Pulmonary artery endothelial cell (primary cell): ENCODE measurements around the gene PTP4A2. TPM values are rescaled to one million over a fixed set of nuclear protein-coding genes. Genes with fewer than 3 reads are reported as not detected.

Experiments used
- DNase-seq: peaks from one replicate; pipeline ENCODE4 v3.0.0-alpha.2; 2011; ENCODE audit warnings: low read depth, low spot score
- total RNA-seq: library from RNA; depleted of rRNA; stranded (reverse); fragments of >200 nt; gene quantifications from 2 replicates; pipeline ENCODE4 v1.2.3, GENCODE V29; 2014

Gene PTP4A2
- total RNA-seq, 1 donor from 2014 or later, result 325 TPM

DNA sequence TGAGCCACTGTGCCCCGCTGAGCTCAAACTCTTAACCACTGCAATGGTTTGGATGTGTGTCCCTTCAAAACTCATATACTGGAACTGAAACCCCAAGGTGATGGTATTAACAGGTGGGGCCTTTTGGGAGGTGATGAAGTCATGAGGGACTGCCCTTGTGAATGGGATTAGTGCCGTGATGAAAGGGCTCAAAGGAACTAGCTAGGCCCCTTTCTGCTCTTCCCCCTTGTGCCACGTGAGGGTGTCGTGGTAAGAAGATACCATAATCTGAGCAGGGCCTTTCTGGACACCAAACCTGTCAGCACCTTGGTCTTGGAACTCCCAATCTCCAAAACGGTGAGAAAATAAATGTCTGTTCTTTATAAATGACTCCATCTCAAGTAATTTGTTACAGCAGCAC is 76.8 kb downstream of the PTP4A2 start:
- DNase-seq, result no peak

DNA sequence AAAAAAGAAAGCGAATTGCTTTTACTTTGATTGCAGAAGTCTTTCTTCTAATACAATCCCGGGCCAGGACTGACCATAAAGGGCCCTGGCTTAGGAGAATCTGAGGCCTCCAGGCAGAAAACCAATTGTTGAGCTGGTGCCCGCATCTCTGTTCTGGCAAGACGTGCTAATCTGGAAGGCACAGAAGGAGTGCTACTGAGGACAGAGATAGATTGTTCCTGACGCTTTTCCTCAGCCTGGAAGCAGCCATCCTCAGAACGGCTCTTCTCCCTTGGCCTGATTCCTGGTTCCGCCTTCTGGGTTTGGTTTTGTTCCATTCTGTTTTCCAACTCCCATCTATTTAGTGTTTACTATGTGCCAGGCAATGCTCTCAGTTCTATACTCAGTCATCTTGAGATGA is 77.6 kb downstream of the PTP4A2 start:
- no peak for DNase-seq

DNA sequence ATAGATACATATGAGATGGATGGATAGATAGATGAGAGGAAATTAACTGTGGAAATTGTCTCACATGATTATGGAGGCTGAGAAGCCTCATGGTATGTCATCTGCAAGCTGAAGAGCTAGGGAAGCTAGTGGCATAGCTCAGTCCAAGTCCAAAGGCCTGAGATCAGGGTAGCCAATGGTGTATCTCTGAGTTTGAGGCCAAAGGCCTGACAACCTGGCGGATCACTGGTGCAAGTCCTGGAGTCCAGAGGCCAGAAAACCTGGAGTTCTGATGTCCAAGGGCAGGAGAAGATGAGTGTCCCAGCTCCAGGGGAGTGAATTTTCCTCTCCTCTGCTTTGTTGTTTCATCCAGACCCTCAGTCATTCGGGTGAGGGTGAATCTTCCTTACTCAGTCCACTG is 78.4 kb downstream of the PTP4A2 start:
- DNase-seq, result no peak

DNA sequence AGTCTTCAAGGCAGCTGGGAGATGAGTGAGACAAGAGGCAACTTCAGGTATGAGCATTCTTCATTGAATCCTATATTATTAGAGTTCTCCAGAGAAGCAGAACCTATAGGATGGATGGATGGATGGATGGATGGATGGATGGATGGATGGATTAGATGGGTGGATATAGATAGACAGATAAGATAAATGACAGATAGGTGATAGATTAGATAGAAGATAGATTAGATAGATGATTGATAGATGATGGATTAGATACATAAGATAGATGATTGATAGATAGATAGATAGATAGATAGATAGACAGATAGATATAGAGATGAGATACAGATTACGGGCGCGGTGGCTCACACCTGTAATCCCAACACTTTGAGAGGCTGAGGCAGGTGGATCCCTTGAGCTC is 79.1 kb downstream of the PTP4A2 start:
- DNase-seq, result no peak

DNA sequence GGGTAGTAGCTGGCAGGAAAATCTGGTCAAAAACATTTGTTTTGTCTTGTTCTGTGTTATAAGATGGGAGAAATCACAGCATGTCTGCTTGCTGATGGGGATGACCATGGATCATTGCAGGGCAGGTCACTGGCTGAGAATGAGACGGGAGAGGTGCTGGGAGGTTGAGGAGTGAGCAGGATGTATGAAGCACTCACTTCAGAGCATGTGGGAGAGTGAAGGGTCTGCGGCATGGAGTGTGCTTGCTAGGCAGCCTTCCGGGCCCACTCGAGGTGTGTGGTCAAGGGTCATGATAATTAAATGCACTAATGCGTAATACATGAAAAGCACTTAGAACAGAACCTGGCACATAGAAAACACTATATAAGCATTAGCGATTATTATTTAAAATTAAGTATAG is 80.3 kb downstream of the PTP4A2 start:
- DNase-seq, result no peak

Other genes starting within 250 kb of the PTP4A2 start
- gene COL16A1, start 234.4 kb downstream of the PTP4A2 start, total RNA-seq, result 0.33 and 0.53 TPM in 2 replicates
- gene ADGRB2, start 174.0 kb downstream of the PTP4A2 start, total RNA-seq, result 0.85 and 0.92 TPM in 2 replicates
- gene SPOCD1, start 122.3 kb downstream of the PTP4A2 start, total RNA-seq, result 32.6 and 74.8 TPM in 2 replicates
- 80.5 and 84.5 TPM in 2 replicates for gene KHDRBS1, start 75.5 kb upstream of the PTP4A2 start, total RNA-seq
- gene TMEM39B, start 134.6 kb upstream of the PTP4A2 start, total RNA-seq, result 12.1 and 14.4 TPM in 2 replicates
- gene KPNA6, start 169.7 kb upstream of the PTP4A2 start, total RNA-seq, result 37.0 and 45.2 TPM in 2 replicates
- gene TXLNA, start 241.3 kb upstream of the PTP4A2 start, total RNA-seq, result 80.0 and 100 TPM in 2 replicates